Fibroblast of lung (primary cell): ENCODE measurements around the gene PTPN9. TPM values are rescaled to one million over a fixed set of nuclear protein-coding genes. Genes with fewer than 3 reads are reported as not detected.
"Not testable (repeated sequence)": the region's sequence is repeated elsewhere in the genome, so short reads cannot be mapped to it uniquely, and the experiment has no call there.

Source experiments
- DNase-seq, 2 donors: peaks; one replicate each; pipeline versions ENCODE4 v3.0.0 to v3.0.0-alpha.2; 2010; ENCODE audit warnings: low read depth in 2 of 2
- H2AFZ ChIP-seq: 2 replicates; pipeline ENCODE4 v1.5.1; 2012; ENCODE audit warnings: low read length, control low read depth, inconsistent platforms
- H3K27ac ChIP-seq: 2 replicates; pipeline ENCODE4 v1.5.1; 2011; ENCODE audit warnings: low read length, control low read depth; ENCODE audit not compliant: insufficient read depth
- H3K27me3 ChIP-seq: 2 replicates; pipeline ENCODE4 v1.5.1; 2011; ENCODE audit warnings: mild to moderate bottlenecking, low read length; ENCODE audit not compliant: control insufficient read depth, insufficient read depth
- H3K36me3 ChIP-seq: 2 replicates; pipeline ENCODE4 v1.5.1; 2011; ENCODE audit warnings: low read length; ENCODE audit not compliant: control insufficient read depth, insufficient read depth
- H3K4me1 ChIP-seq: 2 replicates; pipeline ENCODE4 v1.5.1; 2011; ENCODE audit warnings: low read length; ENCODE audit not compliant: control insufficient read depth, insufficient read depth; ENCODE audit errors: extremely low read depth
- H3K4me2 ChIP-seq: 2 replicates; pipeline ENCODE4 v1.5.1; 2011; ENCODE audit warnings: low read length, control low read depth; ENCODE audit not compliant: insufficient read depth; ENCODE audit errors: extremely low read depth
- H3K4me3 ChIP-seq, 4 experiments: fragments of 200-600 bp in 1 of 4; sonication (generic) in 1 of 4; replicated peaks in 1 of 4; 2 replicates each; pipeline ENCODE4 v1.5.1; 2011 to 2016; ENCODE audit warnings: low read length in 4 of 4, low read depth in 3 of 4, mild to moderate bottlenecking in 3 of 4, control low read depth in 2 of 4, inconsistent platforms in 1 of 4, mixed read lengths in 1 of 4; ENCODE audit not compliant: insufficient read depth in 1 of 4; ENCODE audit errors: control extremely low read depth in 1 of 4
- H3K79me2 ChIP-seq: 2 replicates; pipeline ENCODE4 v1.5.1; 2012; ENCODE audit warnings: mild to moderate bottlenecking, low read length, inconsistent platforms; ENCODE audit not compliant: control insufficient read depth, insufficient read depth
- H3K9ac ChIP-seq: 2 replicates; pipeline ENCODE4 v1.5.1; 2011; ENCODE audit warnings: mild to moderate bottlenecking, low read length, control low read depth; ENCODE audit not compliant: insufficient read depth
- H3K9me3 ChIP-seq: 2 replicates; pipeline ENCODE4 v1.5.1; 2012; ENCODE audit warnings: low read depth, low read length; ENCODE audit not compliant: control insufficient read depth, insufficient read depth
- H4K20me1 ChIP-seq: 2 replicates; pipeline ENCODE4 v1.5.1; 2011; ENCODE audit warnings: low read length; ENCODE audit not compliant: control insufficient read depth, insufficient read depth; ENCODE audit errors: extremely low read depth
- EZH2 ChIP-seq: IDR thresholded peaks from 2 replicates; pipeline ENCODE4 v1.5.1; 2012; ENCODE audit warnings: low read length, control low read depth, mild to moderate bottlenecking; ENCODE audit errors: missing control alignments
- polyA plus RNA-seq, 2 donors: library from polyadenylated mRNA; depleted of rRNA in 1 of 2; stranded (reverse) in 1 of 2; unstranded in 1 of 2; fragments of >200 nt; gene quantifications; 2 replicates each; pipeline ENCODE4 v1.2.1, GENCODE V29; 2011 to 2012; ENCODE audit warnings: missing spikeins in 1 of 2
- total RNA-seq: library from RNA; depleted of rRNA; stranded (reverse); fragments of >200 nt; gene quantifications from 2 replicates; pipeline ENCODE4 v1.2.1, GENCODE V29; 2014
- TF ChIP-seq, protein P1 (sequence below), 2 donors: IDR thresholded peaks in 1 of 2; conservative IDR thresholded peaks in 1 of 2; 1 replicate in 1 of 2; 2 replicates in 1 of 2; pipeline ENCODE4 v1.5.1; 2011 to 2012; ENCODE audit warnings: low read length in 2 of 2, control low read depth in 1 of 2, inconsistent platforms in 1 of 2, low read depth in 1 of 2, mild to moderate bottlenecking in 1 of 2

PTPN9 gene
- total and polyA plus RNA-seq, 2 donors (not counting 1 experiment from before 2014, with no cell fraction given) = 20.6 to 41.6 TPM

GRCh38 chr15:75532413-75533250 is 46.5 kb downstream of the PTPN9 start:
- H2AFZ ChIP-seq = no peak overlapping the region
- H4K20me1 ChIP-seq = no peaks in the 10 kb centered on the region
- no peaks in the 10 kb centered on the region for H3K27me3 ChIP-seq
- H3K9ac ChIP-seq = no peak overlapping the region
- no peaks in the 10 kb centered on the region for H3K9me3 ChIP-seq
- H3K27ac ChIP-seq = peak overlapping the region; percentile 17
- TF ChIP-seq EZH2 = no peak
- TF ChIP-seq, protein P1, sequence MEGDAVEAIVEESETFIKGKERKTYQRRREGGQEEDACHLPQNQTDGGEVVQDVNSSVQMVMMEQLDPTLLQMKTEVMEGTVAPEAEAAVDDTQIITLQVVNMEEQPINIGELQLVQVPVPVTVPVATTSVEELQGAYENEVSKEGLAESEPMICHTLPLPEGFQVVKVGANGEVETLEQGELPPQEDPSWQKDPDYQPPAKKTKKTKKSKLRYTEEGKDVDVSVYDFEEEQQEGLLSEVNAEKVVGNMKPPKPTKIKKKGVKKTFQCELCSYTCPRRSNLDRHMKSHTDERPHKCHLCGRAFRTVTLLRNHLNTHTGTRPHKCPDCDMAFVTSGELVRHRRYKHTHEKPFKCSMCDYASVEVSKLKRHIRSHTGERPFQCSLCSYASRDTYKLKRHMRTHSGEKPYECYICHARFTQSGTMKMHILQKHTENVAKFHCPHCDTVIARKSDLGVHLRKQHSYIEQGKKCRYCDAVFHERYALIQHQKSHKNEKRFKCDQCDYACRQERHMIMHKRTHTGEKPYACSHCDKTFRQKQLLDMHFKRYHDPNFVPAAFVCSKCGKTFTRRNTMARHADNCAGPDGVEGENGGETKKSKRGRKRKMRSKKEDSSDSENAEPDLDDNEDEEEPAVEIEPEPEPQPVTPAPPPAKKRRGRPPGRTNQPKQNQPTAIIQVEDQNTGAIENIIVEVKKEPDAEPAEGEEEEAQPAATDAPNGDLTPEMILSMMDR (conservative IDR thresholded peaks at IDR 0.05 in 1 of 2, IDR thresholded peaks at IDR 0.05 in 1 of 2; ENCODE audit: low read depth in 1 of 2, low read length in 2 of 2) = peak; percentile 34 to 45
- H3K4me2 ChIP-seq = peak overlapping the region; percentile 46
- H3K4me1 ChIP-seq = peaks cover 6% of the 10 kb centered on the region
- H3K4me3 ChIP-seq = no peak overlapping the region
- no peaks in the 10 kb centered on the region for H3K36me3 ChIP-seq
- H3K79me2 ChIP-seq = peaks cover 18% of the 10 kb centered on the region
- DNase-seq = peak; percentile 64 to 92

GRCh38 chr15:75531041-75531450 is 48.1 kb downstream of the PTPN9 start:
- Histone ChIP-seq H3K27me3 (no peaks in the 10 kb centered on the region), H3K9me3 (no peaks in the 10 kb centered on the region), H3K4me3 (no peak overlapping the region), H4K20me1 (no peaks in the 10 kb centered on the region), H3K9ac (no peak overlapping the region), H3K27ac (no peak overlapping the region), H2AFZ (no peak overlapping the region), H3K79me2 (peaks cover 18% of the 10 kb centered on the region), H3K4me1 (peaks cover 6% of the 10 kb centered on the region), H3K4me2 (no peak overlapping the region), H3K36me3 (peaks cover 3% of the 10 kb centered on the region)
- DNase-seq = peak; percentile 53 to 54
- TF ChIP-seq, protein P1 (conservative IDR thresholded peaks at IDR 0.05 in 1 of 2, IDR thresholded peaks at IDR 0.05 in 1 of 2; ENCODE audit: low read depth in 1 of 2, low read length in 2 of 2) = no peak
- TF ChIP-seq EZH2 = no peak

DNA sequence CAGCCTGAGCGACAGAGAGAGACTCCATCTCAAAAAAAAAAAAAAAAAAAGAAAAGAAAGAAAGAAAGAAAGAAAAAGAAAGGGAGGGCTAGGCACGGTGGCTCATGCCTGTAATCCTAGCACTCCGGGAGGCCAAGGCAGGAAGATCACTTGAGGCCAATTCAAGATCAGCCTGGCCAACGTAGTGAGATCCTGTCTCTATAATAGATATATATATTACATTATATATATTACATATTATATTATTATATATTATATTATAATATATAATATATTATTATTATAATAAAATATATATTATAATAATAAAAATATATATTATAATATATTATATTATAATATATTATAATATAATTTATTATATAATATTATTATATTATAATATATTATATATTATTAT is 48.9 kb downstream of the PTPN9 start:
- Histone ChIP-seq H4K20me1 (no peaks in the 10 kb centered on the region), H3K79me2 (peaks cover 13% of the 10 kb centered on the region), H3K9ac (no peak overlapping the region), H3K4me3 (no peak overlapping the region), H3K4me2 (no peak overlapping the region), H3K27ac (no peak overlapping the region), H3K4me1 (peaks cover 6% of the 10 kb centered on the region), H3K27me3 (no peaks in the 10 kb centered on the region), H2AFZ (no peak overlapping the region), H3K9me3 (no peaks in the 10 kb centered on the region), H3K36me3 (peaks cover 3% of the 10 kb centered on the region)
- TF ChIP-seq, protein P1 (conservative IDR thresholded peaks at IDR 0.05 in 1 of 2, IDR thresholded peaks at IDR 0.05 in 1 of 2; ENCODE audit: low read depth in 1 of 2, low read length in 2 of 2) = no peak
- TF ChIP-seq EZH2 = no peak
- DNase-seq = no peak

- not testable (repeated sequence) for H3K4me2 ChIP-seq, H3K9ac ChIP-seq, H2AFZ ChIP-seq, H3K4me1 ChIP-seq, H3K9me3 ChIP-seq, H3K79me2 ChIP-seq, H3K27me3 ChIP-seq, H3K4me3 ChIP-seq, H4K20me1 ChIP-seq, H3K27ac ChIP-seq
- H3K36me3 ChIP-seq = peaks cover 10% of the 10 kb centered on the region
- DNase-seq = peak; percentile 33 to 40
Observed at GRCh38 chr15:75525756-75526155, 53.4 kb downstream of the PTPN9 start.
